Tibial nerve (tissue), 4 donors: ENCODE measurements around the gene EGFR. TPM values are rescaled to one million over a fixed set of nuclear protein-coding genes. Genes with fewer than 3 reads are reported as not detected.

Experiments
- DNase-seq, 2 donors: peaks; one replicate each; pipeline ENCODE4 v3.0.0-alpha.2; 2019; ENCODE audit warnings: low spot score in 2 of 2
- H3K27ac ChIP-seq, 4 donors: fragments of 200-600 bp; sonication (generic) in 3 of 4; one replicate each; pipeline ENCODE4 v1.5.1; 2017 to 2019; ENCODE audit warnings: mild to moderate bottlenecking in 1 of 4
- H3K27me3 ChIP-seq, 2 donors: fragments of 200-600 bp; sonication (generic) in 1 of 2; one replicate each; pipeline versions ENCODE4 v1.5.1 to v1.6.0; 2017 to 2019
- H3K36me3 ChIP-seq, 3 donors: fragments of 200-600 bp; sonication (generic); one replicate each; pipeline ENCODE4 v1.5.1; 2018 to 2019
- H3K4me1 ChIP-seq, 4 donors: fragments of 200-600 bp; sonication (generic) in 3 of 4; one replicate each; pipeline ENCODE4 v1.5.1; 2017 to 2019
- H3K4me3 ChIP-seq, 4 donors: fragments of 200-600 bp; sonication (generic) in 3 of 4; one replicate each; pipeline ENCODE4 v1.5.1; 2017 to 2019; ENCODE audit warnings: mild to moderate bottlenecking in 1 of 4, moderate library complexity in 1 of 4
- H3K9me3 ChIP-seq, 4 donors: fragments of 200-600 bp; sonication (generic) in 3 of 4; one replicate each; pipeline ENCODE4 v1.5.1; 2017 to 2019
- CTCF ChIP-seq, 5 experiments: fragments of 200-600 bp in 3 of 5; fragments of 450-650 bp in 2 of 5; sonication (generic) in 3 of 5; IDR thresholded peaks; one replicate each; pipeline ENCODE4 v1.5.1; 2016 to 2019; ENCODE audit warnings: antibody characterized with exemption in 5 of 5, mild to moderate bottlenecking in 3 of 5, moderate library complexity in 2 of 5
- EP300 ChIP-seq, 2 donors: sonication (generic); formaldehyde crosslinking; IDR thresholded peaks; one replicate each; pipeline ENCODE4 v1.6.1; 2017; ENCODE audit warnings: antibody characterized with exemption in 2 of 2, mild to moderate bottlenecking in 1 of 2
- POLR2A ChIP-seq, 2 donors: fragments of 450-650 bp; IDR thresholded peaks; one replicate each; pipeline ENCODE4 v1.6.1; 2017; ENCODE audit warnings: antibody characterized with exemption in 2 of 2, mild to moderate bottlenecking in 2 of 2, moderate library complexity in 2 of 2
- WGBS, 2 donors: methylation state at CpG; one replicate each; pipeline ENCODE4 v1.1.5; 2018; 5-methylcytosine and 5-hydroxymethylcytosine counted together
- total RNA-seq, 4 donors: library from RNA; depleted of rRNA; stranded (reverse); fragments of >200 nt; gene quantifications; one replicate each; pipeline ENCODE4 v1.1.0, GENCODE V29; 2016

The EGFR gene
- total RNA-seq, 4 donors from 2014 or later = 72.3 to 136 (median 127) TPM

GRCh38 chr7:54988516-54988915 is 30.3 kb upstream of the EGFR start:
- DNase-seq = no peak
- no peaks in the 10 kb centered on the region for H3K9me3 ChIP-seq
- no peak overlapping the region for H3K4me3 ChIP-seq
- WGBS, 2 donors = 88 to 98% methylated on average over 2 of the region's 2 CpGs
- H3K4me1 ChIP-seq = peaks cover 0 to 6% (median 0%) of the 10 kb centered on the region in 4 donors
- H3K36me3 ChIP-seq = no peaks in the 10 kb centered on the region
- TF ChIP-seq CTCF (IDR thresholded peaks at IDR 0.05) = no peak
- TF ChIP-seq EP300 (IDR thresholded peaks at IDR 0.05) = no peak
- TF ChIP-seq POLR2A (IDR thresholded peaks at IDR 0.05) = no peak
- H3K27me3 ChIP-seq = no peaks in the 10 kb centered on the region
- H3K27ac ChIP-seq = no peak overlapping the region

- no peak overlapping the region for H3K27ac ChIP-seq
- no peaks in the 10 kb centered on the region for H3K9me3 ChIP-seq
- TF ChIP-seq CTCF (IDR thresholded peaks at IDR 0.05) (no peak), POLR2A (IDR thresholded peaks at IDR 0.05) (no peak), EP300 (IDR thresholded peaks at IDR 0.05) (no peak)
- no peaks in the 10 kb centered on the region for H3K36me3 ChIP-seq
- H3K4me1 ChIP-seq = peaks cover 0 to 7% (median 0%) of the 10 kb centered on the region in 4 donors
- H3K27me3 ChIP-seq = no peaks in the 10 kb centered on the region
- 63 to 66% methylated on average over 4 of the region's 4 CpGs for WGBS, 2 donors
- no peak for DNase-seq
- no peak overlapping the region for H3K4me3 ChIP-seq
Measured at GRCh38 chr7:54989453-54990225, 29.2 kb upstream of the EGFR start.

GRCh38 chr7:54991341-54991740 is 27.5 kb upstream of the EGFR start:
- 86 to 93% methylated on average over 13 of the region's 13 CpGs for WGBS, 2 donors

GRCh38 chr7:54992871-54993475 is 25.8 kb upstream of the EGFR start:
- Histone ChIP-seq H3K9me3 (no peaks in the 10 kb centered on the region), H3K4me1 (peaks cover 0 to 7% (median 0%) of the 10 kb centered on the region in 4 donors), H3K27ac (no peak overlapping the region), H3K4me3 (no peak overlapping the region), H3K36me3 (no peaks in the 10 kb centered on the region), H3K27me3 (no peaks in the 10 kb centered on the region)
- DNase-seq = no peak
- TF ChIP-seq EP300 (IDR thresholded peaks at IDR 0.05) = peak in 1 of 2 donors; percentile 45
- TF ChIP-seq CTCF (IDR thresholded peaks at IDR 0.05) = no peak
- no peak for TF ChIP-seq POLR2A (IDR thresholded peaks at IDR 0.05)
- WGBS, 2 donors = 68 to 79% methylated on average over 4 of the region's 4 CpGs

More at GRCh38 chr7:54991341-54991740, 27.5 kb upstream of the EGFR start:
- peaks cover 0 to 7% (median 0%) of the 10 kb centered on the region in 4 donors for H3K4me1 ChIP-seq
- no peaks in the 10 kb centered on the region for H3K36me3 ChIP-seq
- no peaks in the 10 kb centered on the region for H3K9me3 ChIP-seq
- no peak overlapping the region for H3K27ac ChIP-seq
- TF ChIP-seq EP300 (IDR thresholded peaks at IDR 0.05) (no peak), POLR2A (IDR thresholded peaks at IDR 0.05) (no peak), CTCF (IDR thresholded peaks at IDR 0.05) (no peak)
- no peaks in the 10 kb centered on the region for H3K27me3 ChIP-seq
- DNase-seq = no peak
- no peak overlapping the region for H3K4me3 ChIP-seq

GRCh38 chr7:54995166-54995565 is 23.7 kb upstream of the EGFR start:
- peaks cover 0 to 7% (median 0%) of the 10 kb centered on the region in 4 donors for H3K4me1 ChIP-seq
- no peak overlapping the region for H3K27ac ChIP-seq
- no peaks in the 10 kb centered on the region for H3K9me3 ChIP-seq
- H3K36me3 ChIP-seq = no peaks in the 10 kb centered on the region
- DNase-seq = no peak
- 92 to 95% methylated on average over 5 of the region's 5 CpGs for WGBS, 2 donors
- no peak for TF ChIP-seq EP300 (IDR thresholded peaks at IDR 0.05)
- no peak for TF ChIP-seq POLR2A (IDR thresholded peaks at IDR 0.05)
- no peak for TF ChIP-seq CTCF (IDR thresholded peaks at IDR 0.05)
- H3K4me3 ChIP-seq = no peak overlapping the region
- no peaks in the 10 kb centered on the region for H3K27me3 ChIP-seq
